ENCODE results near the gene SSB.

Gene SSB

DNA sequence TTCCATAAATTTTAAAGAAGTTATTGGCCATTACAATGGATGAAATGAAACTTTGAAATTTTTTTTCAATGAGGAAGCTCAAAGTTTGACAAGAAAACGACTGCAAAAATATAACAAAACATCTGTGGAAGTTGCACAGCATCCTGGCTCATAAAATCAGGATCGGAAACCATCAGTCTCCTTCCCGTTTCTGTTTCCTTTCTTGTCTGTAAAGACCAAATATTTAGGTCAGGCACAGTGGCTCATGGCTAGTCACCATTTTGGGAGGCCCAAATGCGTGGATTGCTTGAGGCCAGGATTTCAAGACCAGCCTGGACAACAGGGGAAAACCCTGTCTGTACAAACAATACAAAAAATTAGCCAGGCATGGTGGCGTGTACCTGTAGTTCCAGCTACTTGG is 27.6 kb upstream of the SSB start:
- no peak for DNase-seq (ENCODE audit: low read depth in 1 of 2, low spot score in 1 of 2)
- TF ChIP-seq POLR2AphosphoS5 (IDR thresholded peaks at IDR 0.05; ENCODE audit: low read depth) = no peak
- TF ChIP-seq, protein P1, sequence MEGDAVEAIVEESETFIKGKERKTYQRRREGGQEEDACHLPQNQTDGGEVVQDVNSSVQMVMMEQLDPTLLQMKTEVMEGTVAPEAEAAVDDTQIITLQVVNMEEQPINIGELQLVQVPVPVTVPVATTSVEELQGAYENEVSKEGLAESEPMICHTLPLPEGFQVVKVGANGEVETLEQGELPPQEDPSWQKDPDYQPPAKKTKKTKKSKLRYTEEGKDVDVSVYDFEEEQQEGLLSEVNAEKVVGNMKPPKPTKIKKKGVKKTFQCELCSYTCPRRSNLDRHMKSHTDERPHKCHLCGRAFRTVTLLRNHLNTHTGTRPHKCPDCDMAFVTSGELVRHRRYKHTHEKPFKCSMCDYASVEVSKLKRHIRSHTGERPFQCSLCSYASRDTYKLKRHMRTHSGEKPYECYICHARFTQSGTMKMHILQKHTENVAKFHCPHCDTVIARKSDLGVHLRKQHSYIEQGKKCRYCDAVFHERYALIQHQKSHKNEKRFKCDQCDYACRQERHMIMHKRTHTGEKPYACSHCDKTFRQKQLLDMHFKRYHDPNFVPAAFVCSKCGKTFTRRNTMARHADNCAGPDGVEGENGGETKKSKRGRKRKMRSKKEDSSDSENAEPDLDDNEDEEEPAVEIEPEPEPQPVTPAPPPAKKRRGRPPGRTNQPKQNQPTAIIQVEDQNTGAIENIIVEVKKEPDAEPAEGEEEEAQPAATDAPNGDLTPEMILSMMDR (IDR thresholded peaks at IDR 0.05; ENCODE audit: insufficient read depth, low read length) = no peak
- TF ChIP-seq, protein P2, sequence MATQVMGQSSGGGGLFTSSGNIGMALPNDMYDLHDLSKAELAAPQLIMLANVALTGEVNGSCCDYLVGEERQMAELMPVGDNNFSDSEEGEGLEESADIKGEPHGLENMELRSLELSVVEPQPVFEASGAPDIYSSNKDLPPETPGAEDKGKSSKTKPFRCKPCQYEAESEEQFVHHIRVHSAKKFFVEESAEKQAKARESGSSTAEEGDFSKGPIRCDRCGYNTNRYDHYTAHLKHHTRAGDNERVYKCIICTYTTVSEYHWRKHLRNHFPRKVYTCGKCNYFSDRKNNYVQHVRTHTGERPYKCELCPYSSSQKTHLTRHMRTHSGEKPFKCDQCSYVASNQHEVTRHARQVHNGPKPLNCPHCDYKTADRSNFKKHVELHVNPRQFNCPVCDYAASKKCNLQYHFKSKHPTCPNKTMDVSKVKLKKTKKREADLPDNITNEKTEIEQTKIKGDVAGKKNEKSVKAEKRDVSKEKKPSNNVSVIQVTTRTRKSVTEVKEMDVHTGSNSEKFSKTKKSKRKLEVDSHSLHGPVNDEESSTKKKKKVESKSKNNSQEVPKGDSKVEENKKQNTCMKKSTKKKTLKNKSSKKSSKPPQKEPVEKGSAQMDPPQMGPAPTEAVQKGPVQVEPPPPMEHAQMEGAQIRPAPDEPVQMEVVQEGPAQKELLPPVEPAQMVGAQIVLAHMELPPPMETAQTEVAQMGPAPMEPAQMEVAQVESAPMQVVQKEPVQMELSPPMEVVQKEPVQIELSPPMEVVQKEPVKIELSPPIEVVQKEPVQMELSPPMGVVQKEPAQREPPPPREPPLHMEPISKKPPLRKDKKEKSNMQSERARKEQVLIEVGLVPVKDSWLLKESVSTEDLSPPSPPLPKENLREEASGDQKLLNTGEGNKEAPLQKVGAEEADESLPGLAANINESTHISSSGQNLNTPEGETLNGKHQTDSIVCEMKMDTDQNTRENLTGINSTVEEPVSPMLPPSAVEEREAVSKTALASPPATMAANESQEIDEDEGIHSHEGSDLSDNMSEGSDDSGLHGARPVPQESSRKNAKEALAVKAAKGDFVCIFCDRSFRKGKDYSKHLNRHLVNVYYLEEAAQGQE (IDR thresholded peaks at IDR 0.05; ENCODE audit: insufficient replicate concordance, low read depth) = no peak
- TF ChIP-seq SPI1 (IDR thresholded peaks at IDR 0.05; ENCODE audit: borderline replicate concordance, low read depth) = no peak
- no peak for TF ChIP-seq GABPA (IDR thresholded peaks at IDR 0.05; ENCODE audit: low read depth)
- no peak overlapping the region for H3K27ac ChIP-seq (replicated peaks)
- no peak overlapping the region for H3K4me3 ChIP-seq (replicated peaks; ENCODE audit: insufficient read depth, low read length)
- peaks cover 18% of the 10 kb centered on the region for H3K27me3 ChIP-seq (ENCODE audit: insufficient read depth, poor library complexity, severe bottlenecking)

DNA sequence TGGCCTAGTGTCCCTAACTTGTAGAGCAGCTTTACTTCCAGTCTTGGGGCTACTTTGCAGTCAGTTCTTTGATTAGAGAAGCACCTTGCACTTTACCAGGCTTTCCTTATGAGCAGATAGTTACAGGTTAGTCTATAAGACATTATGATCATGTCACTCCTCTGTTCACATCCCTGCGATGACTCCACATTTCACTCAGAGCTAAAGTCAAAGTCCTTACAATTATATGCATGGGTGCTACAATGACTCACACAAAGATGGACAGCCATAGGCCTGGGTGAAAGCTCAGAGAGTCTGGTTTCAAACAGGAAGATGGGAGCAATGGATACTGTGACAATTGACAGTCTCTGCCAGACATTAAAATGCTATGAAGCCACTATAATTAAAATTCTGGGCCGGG is 27.1 kb upstream of the SSB start:
- H3K4me3 ChIP-seq (replicated peaks; ENCODE audit: insufficient read depth, low read length) = no peak overlapping the region
- H3K27me3 ChIP-seq (ENCODE audit: insufficient read depth, poor library complexity, severe bottlenecking) = peaks cover 18% of the 10 kb centered on the region
- DNase-seq (ENCODE audit: low read depth in 1 of 2, low spot score in 1 of 2) = no peak
- no peak overlapping the region for H3K27ac ChIP-seq (replicated peaks)
- TF ChIP-seq, protein P1 (IDR thresholded peaks at IDR 0.05; ENCODE audit: insufficient read depth, low read length) = no peak
- TF ChIP-seq GABPA (IDR thresholded peaks at IDR 0.05; ENCODE audit: low read depth) (no peak), POLR2AphosphoS5 (IDR thresholded peaks at IDR 0.05; ENCODE audit: low read depth) (no peak), SPI1 (IDR thresholded peaks at IDR 0.05; ENCODE audit: borderline replicate concordance, low read depth) (no peak)
- TF ChIP-seq, protein P2 (IDR thresholded peaks at IDR 0.05; ENCODE audit: insufficient replicate concordance, low read depth) = no peak

DNA sequence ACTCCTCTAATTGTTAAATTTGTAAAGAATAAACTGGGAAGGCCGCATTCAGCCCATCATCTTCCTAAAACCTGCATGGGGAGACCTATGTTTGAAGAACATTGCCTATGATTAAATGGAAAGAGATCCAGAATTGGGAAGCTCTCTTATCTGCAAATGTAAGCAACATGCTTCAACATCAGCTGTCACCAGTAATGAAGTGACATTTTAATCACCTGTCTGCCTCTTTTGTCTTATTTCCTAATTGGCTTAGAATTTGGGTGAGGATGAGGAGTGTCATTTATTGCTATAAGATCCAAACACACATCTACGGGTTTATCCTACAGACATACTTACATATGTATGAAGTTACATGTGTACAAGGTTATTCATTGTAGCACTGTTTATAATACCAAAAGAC is 26.0 kb upstream of the SSB start:
- no peak for TF ChIP-seq GABPA (IDR thresholded peaks at IDR 0.05; ENCODE audit: low read depth)
- TF ChIP-seq SPI1 (IDR thresholded peaks at IDR 0.05; ENCODE audit: borderline replicate concordance, low read depth) = no peak
- no peak for TF ChIP-seq POLR2AphosphoS5 (IDR thresholded peaks at IDR 0.05; ENCODE audit: low read depth)
- TF ChIP-seq, protein P1 (IDR thresholded peaks at IDR 0.05; ENCODE audit: insufficient read depth, low read length) = no peak
- TF ChIP-seq, protein P2 (IDR thresholded peaks at IDR 0.05; ENCODE audit: insufficient replicate concordance, low read depth) = no peak
- DNase-seq (ENCODE audit: low read depth in 1 of 2, low spot score in 1 of 2) = no peak
- Histone ChIP-seq H3K27ac (replicated peaks) (no peak overlapping the region), H3K27me3 (ENCODE audit: insufficient read depth, poor library complexity, severe bottlenecking) (peaks cover 17% of the 10 kb centered on the region), H3K4me3 (replicated peaks; ENCODE audit: insufficient read depth, low read length) (no peak overlapping the region)

Data from HL-60 (cell line).